Ovary (tissue), 9 donors: ENCODE measurements around the gene AKAP9. TPM values are rescaled to one million over a fixed set of nuclear protein-coding genes. Genes with fewer than 3 reads are reported as not detected.
"Not testable (repeated sequence)": the region's sequence is repeated elsewhere in the genome, so short reads cannot be mapped to it uniquely, and the experiment has no call there.

Experiments used
- DNase-seq, 5 donors: peaks; one replicate each; pipeline ENCODE4 v3.0.0-alpha.2; 2019 to 2020
- H3K27ac ChIP-seq, 2 donors: fragments of 200-600 bp; one replicate each; pipeline versions ENCODE4 v1.5.1 to v1.8.0; 2019 to 2022
- H3K27me3 ChIP-seq: fragments of 200-600 bp; one replicate; pipeline ENCODE4 v1.8.0; 2022
- H3K36me3 ChIP-seq: fragments of 200-600 bp; sonication (generic); one replicate; pipeline ENCODE4 v1.5.1; 2019
- H3K4me1 ChIP-seq: one replicate; pipeline ENCODE4 v1.8.1; 2013; ENCODE audit warnings: mild to moderate bottlenecking, moderate library complexity; ENCODE audit not compliant: insufficient read depth
- H3K4me3 ChIP-seq: fragments of 200-600 bp; sonication (generic); one replicate; pipeline ENCODE4 v1.5.1; 2017
- H3K9me3 ChIP-seq, 2 donors: fragments of 200-600 bp in 1 of 2; sonication (generic) in 1 of 2; one replicate each; pipeline versions ENCODE4 v1.5.1 to v1.8.1; 2013 to 2019; ENCODE audit warnings: mild to moderate bottlenecking in 1 of 2, moderate library complexity in 1 of 2
- CTCF ChIP-seq, 3 donors: fragments of 450-650 bp in 2 of 3; fragments of 200-600 bp in 1 of 3; IDR thresholded peaks; one replicate each; pipeline versions ENCODE4 v1.5.1 to v1.8.0; 2016 to 2022; ENCODE audit warnings: antibody characterized with exemption in 3 of 3, mild to moderate bottlenecking in 1 of 3
- EP300 ChIP-seq: sonication (generic); formaldehyde crosslinking; IDR thresholded peaks from one replicate; pipeline ENCODE4 v1.6.1; 2017; ENCODE audit warnings: antibody characterized with exemption
- POLR2A ChIP-seq: fragments of 450-650 bp; IDR thresholded peaks from one replicate; pipeline ENCODE4 v1.6.1; 2017; ENCODE audit warnings: antibody characterized with exemption, mild to moderate bottlenecking, moderate library complexity
- WGBS, 3 donors: extraction: QIAGEN DNeasy Blood & Tissue Kit in 1 of 3; methylation state at CpG; one replicate each; pipeline versions ENCODE4 v1.1.5 to v1.1.7; 2013 to 2017; 5-methylcytosine and 5-hydroxymethylcytosine counted together
- intact Hi-C, 4 donors: fragments of 100-400 bp; cut with DNase I; formaldehyde crosslinking; loops; one replicate each; pipeline versions ENCODE4 v1.11.0 to v1.15.1; 2022 to 2023
- polyA plus RNA-seq, 2 donors: library from polyadenylated mRNA; stranded (reverse); fragments of 200-250 nt in 1 of 2; fragments of 350-450 nt in 1 of 2; fragmentation: Illumina TruSeq in 1 of 2; extraction: RNeasy Lipid Tissue Mini Kit (QIAGEN cat#74804) in 1 of 2; gene quantifications; one replicate each; pipeline ENCODE4 v1.2.3, GENCODE V29; 2013 to 2014
- total RNA-seq, 7 donors: library from RNA; depleted of rRNA in 2 of 7; stranded (reverse); fragments of >200 nt in 2 of 7; fragmentation: NEBNext Ultra II Directional in 3 of 7; extraction: Animal tissue kit (Norgen Biotek cat#: 25700) in 3 of 7; gene quantifications; one replicate each; pipeline versions ENCODE4 v1.1.0 to v1.2.4, GENCODE V29; 2016 to 2023
- donor health status: DM: no; HTN: no; CAD: no; lungs with moderate emphysema.
- donor health status: DM: no; HTN: no; CAD: no.
- donor health status: Bipolar disorder and iron deficiency.
- donor health status: DM: yes; HTN: yes; CAD: no.
- donor health status: DM: no; HTN: no; CAD: no.
- donor health status: DM: yes; HTN: yes; CAD: no.

The AKAP9 gene
- total and polyA plus RNA-seq, 9 donors: 22.1 to 92.8 (median 57.7) TPM

- Histone ChIP-seq H3K4me3 (no peak overlapping the region), H3K36me3 (no peaks in the 10 kb centered on the region), H3K27ac (no peak overlapping the region), H3K4me1 (no peaks in the 10 kb centered on the region), H3K9me3 (no peaks in the 10 kb centered on the region), H3K27me3 (no peaks in the 10 kb centered on the region)
- no peak for DNase-seq
- 67 to 86% (median 79%) methylated on average over 1 of the region's 1 CpG for WGBS, 3 donors
- intact Hi-C loops: no loop called here
- no peak for TF ChIP-seq POLR2A
Observed at GRCh38 chr7:92095380-92095779, 154.7 kb downstream of the AKAP9 start.

GRCh38 chr7:92100534-92100933 is 159.9 kb downstream of the AKAP9 start:
- no peak for DNase-seq
- Histone ChIP-seq H3K36me3 (no peaks in the 10 kb centered on the region), H3K4me3 (no peak overlapping the region), H3K27me3 (no peaks in the 10 kb centered on the region), H3K9me3 (no peaks in the 10 kb centered on the region), H3K27ac (no peak overlapping the region), H3K4me1 (no peaks in the 10 kb centered on the region)
- intact Hi-C loops: no loop called here
- TF ChIP-seq POLR2A (no peak), CTCF (IDR thresholded peaks at IDR 0.05) (no peak), EP300 (no peak)
- 97 to 100% (median 100%) methylated on average over 1 of the region's 1 CpG for WGBS, 3 donors

- intact Hi-C loops, H3K27ac ChIP-seq, H3K4me1 ChIP-seq, H3K27me3 ChIP-seq, H3K9me3 ChIP-seq, H3K4me3 ChIP-seq, H3K36me3 ChIP-seq, DNase-seq: not testable (repeated sequence)
- 88 to 97% (median 89%) methylated on average over 5 of the region's 5 CpGs for WGBS, 3 donors
Observed at GRCh38 chr7:92102862-92103261, 162.2 kb downstream of the AKAP9 start.

GRCh38 chr7:92108821-92109220 is 168.2 kb downstream of the AKAP9 start:
- no peak for TF ChIP-seq POLR2A
- no peak for TF ChIP-seq CTCF (IDR thresholded peaks at IDR 0.05)
- no peak for TF ChIP-seq EP300
- Histone ChIP-seq H3K4me1 (no peaks in the 10 kb centered on the region), H3K4me3 (no peak overlapping the region), H3K9me3 (no peaks in the 10 kb centered on the region), H3K27ac (no peak overlapping the region), H3K27me3 (no peaks in the 10 kb centered on the region), H3K36me3 (no peaks in the 10 kb centered on the region)
- intact Hi-C loops: no loop called here
- DNase-seq: no peak
- WGBS, 3 donors: 91 to 94% (median 92%) methylated on average over 8 of the region's 8 CpGs

GRCh38 chr7:92110857-92111256 is 170.2 kb downstream of the AKAP9 start:
- H3K27ac ChIP-seq: no peak overlapping the region
- DNase-seq: no peak
- no peaks in the 10 kb centered on the region for H3K4me1 ChIP-seq
- WGBS, 3 donors: 78 to 85% (median 81%) methylated on average over 2 of the region's 2 CpGs
- H3K27me3 ChIP-seq: no peaks in the 10 kb centered on the region
- TF ChIP-seq POLR2A (no peak), EP300 (no peak), CTCF (IDR thresholded peaks at IDR 0.05) (no peak)
- H3K9me3 ChIP-seq: no peaks in the 10 kb centered on the region
- H3K36me3 ChIP-seq: no peaks in the 10 kb centered on the region
- no peak overlapping the region for H3K4me3 ChIP-seq
- intact Hi-C loops: loop anchor here in 1 of 4 donors (5.0 kb wide), 1 partner anchor 184 kb away; no protein-coding TSS in a partner anchor

GRCh38 chr7:92115821-92116220 is 175.2 kb downstream of the AKAP9 start:
- no peak for TF ChIP-seq POLR2A
- no peak for TF ChIP-seq CTCF (IDR thresholded peaks at IDR 0.05)
- no peak for TF ChIP-seq EP300
- no peak for DNase-seq
- H3K4me1 ChIP-seq: peaks cover 4% of the 10 kb centered on the region
- H3K27me3 ChIP-seq: no peaks in the 10 kb centered on the region
- H3K36me3 ChIP-seq: no peaks in the 10 kb centered on the region
- H3K9me3 ChIP-seq: no peaks in the 10 kb centered on the region
- no peak overlapping the region for H3K4me3 ChIP-seq
- WGBS, 3 donors: 93 to 95% (median 95%) methylated on average over 5 of the region's 5 CpGs
- intact Hi-C loops: no loop called here
- no peak overlapping the region for H3K27ac ChIP-seq
